Rectal smooth muscle tissue (tissue), 1 donor: ENCODE results near the gene GSG1L.
"Not testable (repeated sequence)": the region's sequence is repeated elsewhere in the genome, so short reads cannot be mapped to it uniquely, and the experiment has no call there.

Experiments
- H3K27ac ChIP-seq: one replicate; pipeline ENCODE4 v1.7.0; 2013; ENCODE audit warnings: low read depth, low read length, inconsistent platforms
- H3K27me3 ChIP-seq: one replicate; pipeline ENCODE4 v1.7.0; 2013; ENCODE audit warnings: low read length; ENCODE audit not compliant: control insufficient read depth, insufficient read depth
- H3K36me3 ChIP-seq: one replicate; pipeline ENCODE4 v1.7.0; 2013; ENCODE audit warnings: low read length; ENCODE audit not compliant: control insufficient read depth, insufficient read depth
- H3K4me1 ChIP-seq: one replicate; pipeline ENCODE4 v1.7.0; 2013; ENCODE audit warnings: low read length; ENCODE audit not compliant: control insufficient read depth, insufficient read depth
- H3K4me3 ChIP-seq: one replicate; pipeline ENCODE4 v1.7.0; 2013; ENCODE audit warnings: low read length
- H3K9ac ChIP-seq: one replicate; pipeline ENCODE4 v1.7.0; 2013; ENCODE audit warnings: low read length

GSG1L gene

GRCh38 chr16:27743963-27744362 is 319.6 kb downstream of the GSG1L start:
- Histone ChIP-seq H3K9ac (no peak overlapping the region), H3K4me1 (no peaks in the 10 kb centered on the region), H3K27me3 (no peaks in the 10 kb centered on the region), H3K27ac (no peak overlapping the region), H3K36me3 (peaks cover 7% of the 10 kb centered on the region), H3K4me3 (no peak overlapping the region)

- not testable (repeated sequence) for H3K9ac ChIP-seq, H3K4me3 ChIP-seq, H3K36me3 ChIP-seq, H3K4me1 ChIP-seq, H3K27ac ChIP-seq, H3K27me3 ChIP-seq
Measured at GRCh38 chr16:27743001-27743400, 320.5 kb downstream of the GSG1L start.

GRCh38 chr16:27742333-27742732 is 321.2 kb downstream of the GSG1L start:
- Histone ChIP-seq H3K27ac (no peak overlapping the region), H3K9ac (no peak overlapping the region), H3K36me3 (peaks cover 7% of the 10 kb centered on the region), H3K4me3 (no peak overlapping the region), H3K27me3 (no peaks in the 10 kb centered on the region), H3K4me1 (no peaks in the 10 kb centered on the region)

GRCh38 chr16:27740496-27741201 is 322.9 kb downstream of the GSG1L start:
- no peaks in the 10 kb centered on the region for H3K27me3 ChIP-seq
- H3K36me3 ChIP-seq, result peaks cover 7% of the 10 kb centered on the region
- H3K27ac ChIP-seq, result no peak overlapping the region
- no peak overlapping the region for H3K4me3 ChIP-seq
- no peak overlapping the region for H3K9ac ChIP-seq
- H3K4me1 ChIP-seq, result no peaks in the 10 kb centered on the region

GRCh38 chr16:27739606-27740357 is 323.7 kb downstream of the GSG1L start:
- Histone ChIP-seq H3K4me3 (no peak overlapping the region), H3K27ac (no peak overlapping the region), H3K27me3 (no peaks in the 10 kb centered on the region), H3K36me3 (peaks cover 7% of the 10 kb centered on the region), H3K9ac (no peak overlapping the region), H3K4me1 (no peaks in the 10 kb centered on the region)

GRCh38 chr16:27738596-27738995 is 324.9 kb downstream of the GSG1L start:
- no peak overlapping the region for H3K9ac ChIP-seq
- H3K27me3 ChIP-seq, result no peaks in the 10 kb centered on the region
- no peak overlapping the region for H3K27ac ChIP-seq
- H3K4me1 ChIP-seq, result no peaks in the 10 kb centered on the region
- H3K4me3 ChIP-seq, result no peak overlapping the region
- peaks cover 7% of the 10 kb centered on the region for H3K36me3 ChIP-seq
